ENCODE measurements around the gene IGFBP6.

- no peak for TF ChIP-seq CTCF (IDR thresholded peaks at IDR 0.05; ENCODE audit: low read length)
- TF ChIP-seq EZH2 (IDR thresholded peaks at IDR 0.05; ENCODE audit: borderline replicate concordance, low read length): no peak
Observed at GRCh38 chr12:53090554-53090953, 6.9 kb upstream of the IGFBP6 start.
